B cell (primary cell): Measurements from ENCODE around the gene CAMK1D. TPM values are rescaled to one million over a fixed set of nuclear protein-coding genes. Genes with fewer than 3 reads are reported as not detected.

Experiments used
- ATAC-seq: fragments of 200-7000 bp; cut with Tn5 transposase; one replicate; pipeline ENCODE4 v1.10.0; 2021; ENCODE audit warnings: low read depth, mild to moderate bottlenecking, moderate number of reproducible peaks, moderate library complexity
- CTCF ChIA-PET: fragments of 350-600 bp; sonication (Branson Sonifier 250); formaldehyde crosslinking; loops from one replicate; lab custom pipeline; 2021; ENCODE audit warnings: antibody characterized with exemption, inconsistent platforms; lab: Charles Lee
- POLR2A ChIA-PET: fragments of 350-600 bp; sonication (Branson Sonifier 250); formaldehyde crosslinking; loops from one replicate; lab custom pipeline; 2021; ENCODE audit warnings: antibody characterized with exemption; lab: Charles Lee
- DNase-seq: peaks from one replicate; pipeline ENCODE4 v3.0.0; 2013
- H2AFZ ChIP-seq: 2 replicates; pipeline ENCODE4 v1.6.1; 2012; ENCODE audit warnings: mild to moderate bottlenecking, low read depth, low read length; ENCODE audit not compliant: insufficient read depth, poor library complexity, severe bottlenecking
- H3K27ac ChIP-seq, 2 donors: 1 replicate in 1 of 2; 2 replicates in 1 of 2; pipeline ENCODE4 v1.5.1; 2012 to 2013; ENCODE audit warnings: low read length in 2 of 2, mild to moderate bottlenecking in 2 of 2, moderate library complexity in 1 of 2
- H3K27me3 ChIP-seq, 4 experiments: fragments of 200-600 bp in 1 of 4; sonication (generic) in 1 of 4; replicated peaks in 1 of 4; 1 replicate in 2 of 4; 2 replicates in 2 of 4; pipeline versions ENCODE4 v1.6.1 to v1.7.0; 2013 to 2016; ENCODE audit warnings: low read length in 3 of 4, mild to moderate bottlenecking in 2 of 4, mixed read lengths in 1 of 4, moderate library complexity in 1 of 4; ENCODE audit not compliant: insufficient read depth in 4 of 4, control insufficient read depth in 3 of 4; ENCODE audit errors: control extremely low read depth in 1 of 4
- H3K36me3 ChIP-seq, 2 experiments: replicated peaks in 1 of 2; 1 replicate in 1 of 2; 2 replicates in 1 of 2; pipeline versions ENCODE4 v1.6.1 to v1.7.1; 2013; ENCODE audit warnings: low read length in 1 of 2; ENCODE audit not compliant: insufficient read depth in 2 of 2, control insufficient read depth in 1 of 2; ENCODE audit errors: control extremely low read depth in 1 of 2, extremely low read depth in 1 of 2
- H3K4me1 ChIP-seq, 2 donors: fragments of 200-600 bp in 1 of 2; sonication (generic) in 1 of 2; 1 replicate in 1 of 2; 2 replicates in 1 of 2; pipeline versions ENCODE4 v1.5.1 to v1.6.1; 2013 to 2017; ENCODE audit warnings: low read length in 2 of 2; ENCODE audit not compliant: control insufficient read depth in 2 of 2, insufficient read depth in 2 of 2
- H3K4me2 ChIP-seq: replicated peaks from 2 replicates; pipeline ENCODE3; 2012; ENCODE audit warnings: mild to moderate bottlenecking, low read depth, low read length; ENCODE audit not compliant: poor library complexity, severe bottlenecking
- H3K4me3 ChIP-seq, 5 experiments: fragments of 200-600 bp in 1 of 5; sonication (generic) in 1 of 5; 1 replicate in 3 of 5; 2 replicates in 2 of 5; pipeline versions ENCODE4 v1.5.1 to v1.7.0; 2011 to 2016; ENCODE audit warnings: low read length in 4 of 5, mild to moderate bottlenecking in 4 of 5, low read depth in 2 of 5, control low read depth in 1 of 5, moderate library complexity in 1 of 5; ENCODE audit not compliant: insufficient read depth in 1 of 5; ENCODE audit errors: control extremely low read depth in 1 of 5, extremely low read depth in 1 of 5
- H3K79me2 ChIP-seq: fragments of 200-600 bp; sonication (generic); one replicate; pipeline ENCODE4 v1.6.0; 2016; ENCODE audit warnings: low read length; ENCODE audit not compliant: control insufficient read depth, insufficient read depth
- H3K9ac ChIP-seq: fragments of 200-600 bp; sonication (generic); 2 replicates; pipeline ENCODE4 v1.6.1; 2017; ENCODE audit warnings: mild to moderate bottlenecking, low read length, moderate library complexity
- H3K9me3 ChIP-seq, 3 donors: one replicate each; pipeline versions ENCODE4 v1.6.1 to v1.7.1; 2013; ENCODE audit warnings: low read length in 2 of 3; ENCODE audit not compliant: control insufficient read depth in 2 of 3, insufficient read depth in 1 of 3; ENCODE audit errors: control extremely low read depth in 1 of 3
- H4K20me1 ChIP-seq: 2 replicates; pipeline ENCODE4 v1.6.0; 2012; ENCODE audit warnings: mild to moderate bottlenecking, low read length; ENCODE audit not compliant: insufficient read depth, control insufficient read depth, poor library complexity, severe bottlenecking
- H3K27ac Mint-ChIP-seq: one replicate; pipeline ENCODE4 v1.8.0; 2021; ENCODE audit warnings: mixed read lengths
- H3K27me3 Mint-ChIP-seq: one replicate; pipeline ENCODE4 v1.8.0; 2021; ENCODE audit warnings: mixed read lengths
- H3K4me1 Mint-ChIP-seq: one replicate; pipeline ENCODE4 v1.8.0; 2021; ENCODE audit warnings: mixed read lengths
- H3K4me3 Mint-ChIP-seq: one replicate; pipeline ENCODE4 v1.8.0; 2021; ENCODE audit warnings: mixed read lengths
- H3K9me3 Mint-ChIP-seq: one replicate; pipeline ENCODE4 v1.8.0; 2022; ENCODE audit warnings: mixed read lengths; ENCODE audit not compliant: insufficient read depth
- CTCF ChIP-seq: fragments of 200-600 bp; IDR thresholded peaks from one replicate; pipeline ENCODE4 v1.8.0; 2022; ENCODE audit warnings: antibody characterized with exemption, mild to moderate bottlenecking
- EZH2 ChIP-seq: IDR thresholded peaks from 2 replicates; pipeline ENCODE4 v1.6.1; 2012; ENCODE audit warnings: borderline replicate concordance, low read depth, mild to moderate bottlenecking, moderate library complexity, low read length; ENCODE audit not compliant: insufficient read depth, poor library complexity, severe bottlenecking
- WGBS: methylation state at CpG from one replicate; pipeline ENCODE4 v1.1.5; 2013; ENCODE audit warnings: missing lambda C conversion rate; ENCODE audit not compliant: insufficient coverage; 5-methylcytosine and 5-hydroxymethylcytosine counted together
- intact Hi-C: fragments of 100-400 bp; cut with micrococcal nuclease; formaldehyde crosslinking; loops from one replicate; pipeline ENCODE4 v1.10.0; 2022
- polyA plus RNA-seq: library from polyadenylated mRNA; depleted of rRNA; stranded (reverse); fragments of >200 nt; gene quantifications from 2 replicates; pipeline ENCODE4 v1.2.3, GENCODE V29; 2012
- total RNA-seq, 2 donors: library from RNA; stranded (reverse); fragments of 120-200 nt in 1 of 2; gene quantifications; 1 replicate in 1 of 2; 2 replicates in 1 of 2; pipeline versions ENCODE4 v1.2.3 to v1.2.4, GENCODE V29; 2013 to 2022

The CAMK1D gene
- total and polyA plus RNA-seq, 2 donors (not counting 1 experiment from before 2014, with no cell fraction given): 34.1 to 69.7 TPM

- CTCF ChIA-PET: no interaction called here
- POLR2A ChIA-PET: no interaction called here
- H3K4me2 ChIP-seq: no peak overlapping the region
- H3K4me1 Mint-ChIP-seq: peaks cover 62% of the 10 kb centered on the region
- H3K4me3 Mint-ChIP-seq: no peak overlapping the region
- peak overlapping the region in 1 of 2 donors; percentile 15 for H3K27ac ChIP-seq
- no peak overlapping the region for H3K4me3 ChIP-seq
- no peaks in the 10 kb centered on the region for H3K9me3 ChIP-seq
- H4K20me1 ChIP-seq: peaks cover 84% of the 10 kb centered on the region
- intact Hi-C loops: no loop called here
- TF ChIP-seq CTCF (no peak), EZH2 (no peak)
- WGBS: 100% methylated on average over 2 of the region's 4 CpGs
- peaks cover 10 to 19% of the 10 kb centered on the region in 2 donors for H3K4me1 ChIP-seq
- no peaks in the 10 kb centered on the region for H3K36me3 ChIP-seq
- H3K27me3 Mint-ChIP-seq: no peaks in the 10 kb centered on the region
- no peaks in the 10 kb centered on the region for H3K9me3 Mint-ChIP-seq
- DNase-seq: no peak
- H3K27ac Mint-ChIP-seq: peak overlapping the region; percentile 6
- no peaks in the 10 kb centered on the region for H3K27me3 ChIP-seq
- peaks cover 97% of the 10 kb centered on the region for H3K79me2 ChIP-seq
- no peak overlapping the region for H2AFZ ChIP-seq
- no peak overlapping the region for H3K9ac ChIP-seq
- no peak for ATAC-seq
Observed at GRCh38 chr10:12445701-12446334, 96.5 kb downstream of the CAMK1D start.

- CTCF ChIA-PET: no interaction called here
- Histone ChIP-seq H3K36me3 (no peaks in the 10 kb centered on the region), H3K27me3 (no peaks in the 10 kb centered on the region), H4K20me1 (peaks cover 84% of the 10 kb centered on the region), H3K4me1 (peaks cover 14 to 19% of the 10 kb centered on the region in 2 donors), H2AFZ (no peak overlapping the region), H3K27ac (peak overlapping the region in 1 of 2 donors; percentile 48), H3K4me3 (peak overlapping the region in 1 of 5 experiments; percentile 12), H3K4me2 (peak overlapping the region; percentile 48), H3K9me3 (no peaks in the 10 kb centered on the region), H3K9ac (peak overlapping the region; percentile 35), H3K79me2 (peaks cover 94% of the 10 kb centered on the region)
- Mint-ChIP-seq H3K4me3 (peak overlapping the region; percentile 73), H3K27ac (peak overlapping the region; percentile 85), H3K9me3 (no peaks in the 10 kb centered on the region), H3K27me3 (no peaks in the 10 kb centered on the region), H3K4me1 (peaks cover 58% of the 10 kb centered on the region)
- TF ChIP-seq EZH2 (no peak), CTCF (no peak)
- ATAC-seq (peak; percentile 5), DNase-seq (no peak)
- POLR2A ChIA-PET: no interaction called here
- intact Hi-C loops: no loop called here
- WGBS: 60% methylated on average over 1 of the region's 3 CpGs
Observed at GRCh38 chr10:12448340-12448728, 99.0 kb downstream of the CAMK1D start.
